HL-60 (cell line): ENCODE results near the gene ITPK1.

ENCODE experiments used
- DNase-seq, 2 experiments: peaks; one replicate each; pipeline ENCODE4 v3.0.0-alpha.2; 2010 to 2020; ENCODE audit warnings: low read depth in 1 of 2, low spot score in 1 of 2
- H3K27ac ChIP-seq: fragments of 250-450 bp; sonication (Bioruptor Pico); replicated peaks from 2 replicates; pipeline ENCODE4 v1.5.1; 2020; ENCODE audit warnings: mild to moderate bottlenecking, moderate library complexity
- H3K27me3 ChIP-seq: fragments of 250-450 bp; sonication (Bioruptor Pico); 2 replicates; pipeline ENCODE4 v1.5.1; 2021; ENCODE audit warnings: mild to moderate bottlenecking, moderate library complexity; ENCODE audit not compliant: insufficient read depth, poor library complexity, severe bottlenecking
- H3K4me3 ChIP-seq: replicated peaks from 2 replicates; pipeline ENCODE4 v1.5.1; 2011; ENCODE audit warnings: mild to moderate bottlenecking, control low read depth, low read length; ENCODE audit not compliant: insufficient read depth
- GABPA ChIP-seq: IDR thresholded peaks from 2 replicates; pipeline ENCODE4 v1.6.1; 2012; ENCODE audit warnings: low read depth
- POLR2AphosphoS5 ChIP-seq: IDR thresholded peaks from 2 replicates; pipeline ENCODE4 v1.6.1; 2012; ENCODE audit warnings: low read depth
- REST ChIP-seq: IDR thresholded peaks from 2 replicates; pipeline ENCODE4 v1.6.1; 2012; ENCODE audit warnings: low read depth; ENCODE audit not compliant: insufficient replicate concordance
- SPI1 ChIP-seq: IDR thresholded peaks from 2 replicates; pipeline ENCODE4 v1.6.1; 2012; ENCODE audit warnings: low read depth, mild to moderate bottlenecking, borderline replicate concordance
- TF ChIP-seq, protein P1 (sequence below): IDR thresholded peaks from one replicate; pipeline ENCODE4 v1.5.1; 2011; ENCODE audit warnings: low read length, control low read depth, inconsistent platforms; ENCODE audit not compliant: insufficient read depth

The ITPK1 gene

GRCh38 chr14:92928961-92929688 lies 186.6 kb downstream of the ITPK1 start:
- Histone ChIP-seq H3K27me3 (peaks cover 2% of the 10 kb centered on the region), H3K27ac (no peak overlapping the region), H3K4me3 (no peak overlapping the region)
- no peak for TF ChIP-seq GABPA
- TF ChIP-seq, protein P1, sequence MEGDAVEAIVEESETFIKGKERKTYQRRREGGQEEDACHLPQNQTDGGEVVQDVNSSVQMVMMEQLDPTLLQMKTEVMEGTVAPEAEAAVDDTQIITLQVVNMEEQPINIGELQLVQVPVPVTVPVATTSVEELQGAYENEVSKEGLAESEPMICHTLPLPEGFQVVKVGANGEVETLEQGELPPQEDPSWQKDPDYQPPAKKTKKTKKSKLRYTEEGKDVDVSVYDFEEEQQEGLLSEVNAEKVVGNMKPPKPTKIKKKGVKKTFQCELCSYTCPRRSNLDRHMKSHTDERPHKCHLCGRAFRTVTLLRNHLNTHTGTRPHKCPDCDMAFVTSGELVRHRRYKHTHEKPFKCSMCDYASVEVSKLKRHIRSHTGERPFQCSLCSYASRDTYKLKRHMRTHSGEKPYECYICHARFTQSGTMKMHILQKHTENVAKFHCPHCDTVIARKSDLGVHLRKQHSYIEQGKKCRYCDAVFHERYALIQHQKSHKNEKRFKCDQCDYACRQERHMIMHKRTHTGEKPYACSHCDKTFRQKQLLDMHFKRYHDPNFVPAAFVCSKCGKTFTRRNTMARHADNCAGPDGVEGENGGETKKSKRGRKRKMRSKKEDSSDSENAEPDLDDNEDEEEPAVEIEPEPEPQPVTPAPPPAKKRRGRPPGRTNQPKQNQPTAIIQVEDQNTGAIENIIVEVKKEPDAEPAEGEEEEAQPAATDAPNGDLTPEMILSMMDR: no peak
- TF ChIP-seq REST: no peak
- TF ChIP-seq POLR2AphosphoS5: no peak
- TF ChIP-seq SPI1: no peak
- DNase-seq: no peak

- TF ChIP-seq GABPA (no peak), POLR2AphosphoS5 (no peak), REST (no peak), SPI1 (no peak)
- TF ChIP-seq, protein P1: no peak
- H3K27ac ChIP-seq: no peak overlapping the region
- no peak for DNase-seq
- no peak overlapping the region for H3K4me3 ChIP-seq
- peaks cover 2% of the 10 kb centered on the region for H3K27me3 ChIP-seq
Measured at GRCh38 chr14:92928258-92928629, 187.5 kb downstream of the ITPK1 start.

DNA sequence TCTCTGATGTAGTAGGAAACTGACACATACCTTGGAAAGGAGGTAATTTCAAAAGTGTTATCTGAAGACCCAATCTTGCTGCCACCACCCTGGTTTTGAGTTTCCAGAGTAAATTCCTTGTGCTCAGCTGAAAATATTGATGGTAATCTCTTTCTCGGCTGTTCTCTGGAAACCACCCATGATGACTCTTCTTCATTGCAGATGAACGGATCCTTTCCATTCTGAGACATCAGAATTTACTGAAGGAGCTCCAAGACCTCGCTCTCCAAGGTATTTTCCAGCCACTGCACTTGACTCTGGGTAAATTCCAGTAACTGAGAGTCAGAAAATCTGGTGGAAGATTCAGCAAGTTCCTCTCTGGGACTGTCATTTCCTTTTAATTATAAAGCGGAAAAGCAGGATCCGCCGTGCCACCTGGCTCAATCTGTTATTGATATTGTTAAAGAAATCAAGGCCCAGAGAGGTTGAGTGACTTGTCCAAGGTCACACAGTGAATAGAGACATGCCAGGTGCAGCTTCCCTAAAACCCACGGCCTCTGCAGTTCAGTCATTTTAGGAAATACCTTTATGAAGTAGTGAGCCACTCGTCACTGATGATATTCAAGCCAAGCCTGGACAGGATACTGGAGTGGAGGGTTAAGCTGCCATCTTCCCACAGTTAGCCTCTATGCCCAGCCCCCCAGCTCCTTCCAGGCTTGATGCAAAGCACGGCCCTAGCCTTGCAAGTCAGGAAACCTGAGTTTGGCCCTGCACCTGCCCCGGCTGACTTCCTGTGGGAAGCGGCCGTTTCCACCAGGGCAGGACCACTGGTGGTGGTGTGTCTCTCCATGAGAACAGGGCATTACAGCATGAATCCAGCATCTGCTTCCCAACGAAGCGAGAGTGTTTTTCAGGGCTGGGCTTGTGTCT lies 188.1 kb downstream of the ITPK1 start:
- TF ChIP-seq REST (peak; percentile 42), POLR2AphosphoS5 (no peak), SPI1 (no peak), GABPA (no peak)
- TF ChIP-seq, protein P1: no peak
- DNase-seq: no peak
- H3K27me3 ChIP-seq: peaks cover 2% of the 10 kb centered on the region
- H3K4me3 ChIP-seq: no peak overlapping the region
- H3K27ac ChIP-seq: no peak overlapping the region
